SK-N-SH (cell line): Measurements from ENCODE around the gene CBFA2T2. TPM values are rescaled to one million over a fixed set of nuclear protein-coding genes. Genes with fewer than 3 reads are reported as not detected.

Experiments used
- CTCF ChIA-PET: fragments of 300-600, 350-600 bp; formaldehyde crosslinking; extraction: SDS; loops from one replicate; lab custom pipeline; 2021; lab: Yijun Ruan, JAX
- POLR2A ChIA-PET: fragments of 350-600 bp; sonication (Branson Sonifier 250); formaldehyde crosslinking; extraction: SDS; loops from one replicate; lab custom pipeline; 2020; ENCODE audit warnings: antibody characterized with exemption, inconsistent platforms; lab: Yijun Ruan, JAX
- DNase-seq: peaks from one replicate; pipeline ENCODE4 v3.0.0; 2012
- H2AFZ ChIP-seq: fragments of 200-600 bp; sonication (generic); 2 replicates; pipeline ENCODE4 v1.8.1; 2016; ENCODE audit warnings: antibody characterized with exemption, mild to moderate bottlenecking, low read depth
- H3F3A ChIP-seq: fragments of 200-600 bp; sonication (generic); replicated peaks from 2 replicates; pipeline ENCODE3; 2016; ENCODE audit warnings: antibody characterized with exemption, mild to moderate bottlenecking; ENCODE audit not compliant: insufficient read depth
- H3K27ac ChIP-seq, 2 experiments: fragments of 200-500 bp in 1 of 2; fragments of 200-600 bp in 1 of 2; sonication (Bioruptor generic) in 1 of 2; sonication (generic), shearing (Covaris generic) in 1 of 2; 2 replicates each; pipeline versions ENCODE4 v1.5.1 to v1.6.1; 2014 to 2016; ENCODE audit warnings: low read depth in 2 of 2, inconsistent platforms in 1 of 2, low read length in 1 of 2, mild to moderate bottlenecking in 1 of 2, mixed read lengths in 1 of 2
- H3K27me3 ChIP-seq: fragments of 200-600 bp; sonication (generic), shearing (Covaris generic); 2 replicates; pipeline ENCODE4 v1.6.1; 2016; ENCODE audit warnings: mixed run types; ENCODE audit not compliant: insufficient read depth
- H3K36me3 ChIP-seq, 2 experiments: fragments of 200-500 bp in 1 of 2; fragments of 200-600 bp in 1 of 2; sonication (Bioruptor generic) in 1 of 2; sonication (generic) in 1 of 2; replicated peaks in 1 of 2; 2 replicates each; pipeline versions ENCODE3 to v1.5.1; 2014 to 2016; ENCODE audit warnings: low read length in 1 of 2, mild to moderate bottlenecking in 1 of 2; ENCODE audit not compliant: insufficient read depth in 2 of 2, control insufficient read depth in 1 of 2
- H3K4me1 ChIP-seq, 2 experiments: fragments of 200-500 bp in 1 of 2; fragments of 200-600 bp in 1 of 2; sonication (Bioruptor generic) in 1 of 2; sonication (generic), shearing (Covaris generic) in 1 of 2; 2 replicates each; pipeline versions ENCODE4 v1.5.1 to v1.6.1; 2014 to 2016; ENCODE audit warnings: low read depth in 1 of 2, low read length in 1 of 2, mixed run types in 1 of 2; ENCODE audit not compliant: insufficient read depth in 2 of 2, control insufficient read depth in 1 of 2
- H3K4me2 ChIP-seq: fragments of 200-600 bp; sonication (generic), shearing (Covaris generic); 2 replicates; pipeline ENCODE4 v1.6.1; 2017; ENCODE audit warnings: mixed run types
- H3K4me3 ChIP-seq, 2 experiments: fragments of 200-500 bp in 1 of 2; fragments of 200-600 bp in 1 of 2; sonication (Bioruptor generic) in 1 of 2; sonication (generic), shearing (Covaris generic) in 1 of 2; 2 replicates each; pipeline versions ENCODE4 v1.5.1 to v1.8.1; 2014 to 2016; ENCODE audit warnings: low read depth in 2 of 2, inconsistent platforms in 1 of 2, low read length in 1 of 2, mild to moderate bottlenecking in 1 of 2, mixed read lengths in 1 of 2, moderate library complexity in 1 of 2
- H3K79me2 ChIP-seq: fragments of 200-600 bp; sonication (generic); 2 replicates; pipeline ENCODE4 v1.8.1; 2017; ENCODE audit warnings: mild to moderate bottlenecking; ENCODE audit not compliant: insufficient read depth
- H3K9ac ChIP-seq: fragments of 200-600 bp; sonication (generic); 2 replicates; pipeline ENCODE4 v1.6.1; 2017; ENCODE audit warnings: mixed run types
- H3K9me2 ChIP-seq: fragments of 200-600 bp; sonication (generic); 2 replicates; pipeline ENCODE4 v1.6.1; 2017; ENCODE audit warnings: mixed run types
- H3K9me3 ChIP-seq: fragments of 200-600 bp; sonication (generic); 2 replicates; pipeline ENCODE4 v1.6.1; 2017; ENCODE audit warnings: mixed run types, mild to moderate bottlenecking, moderate library complexity
- H4K20me1 ChIP-seq: fragments of 200-600 bp; sonication (generic); 2 replicates; pipeline ENCODE4 v1.6.1; 2017; ENCODE audit warnings: mild to moderate bottlenecking, mixed run types; ENCODE audit not compliant: insufficient read depth
- ELF1 ChIP-seq: IDR thresholded peaks from 2 replicates; pipeline ENCODE4 v1.4.0; 2012
- FOXJ3 ChIP-seq: sonication (generic); formaldehyde crosslinking; IDR thresholded peaks from 2 replicates; pipeline ENCODE4 v1.5.1; 2020; ENCODE audit warnings: mild to moderate bottlenecking, missing genetic modification reagents
- JUND ChIP-seq: IDR thresholded peaks from 2 replicates; pipeline ENCODE4 v1.4.0; 2012
- MXI1 ChIP-seq: IDR thresholded peaks from 2 replicates; pipeline ENCODE4 v1.6.1; 2012; ENCODE audit warnings: mild to moderate bottlenecking, low read depth, low read length, improper control_type of control experiment
- RAD21 ChIP-seq: IDR thresholded peaks from 2 replicates; pipeline ENCODE4 v1.6.1; 2012; ENCODE audit warnings: mild to moderate bottlenecking, low read length
- RFX5 ChIP-seq: IDR thresholded peaks from 2 replicates; pipeline ENCODE4 v1.6.1; 2012; ENCODE audit warnings: mild to moderate bottlenecking, improper control_type of control experiment, low read length
- RXRA ChIP-seq: IDR thresholded peaks from 2 replicates; pipeline ENCODE4 v1.4.0; 2012; ENCODE audit warnings: low read depth, mild to moderate bottlenecking, borderline replicate concordance
- SMC3 ChIP-seq: IDR thresholded peaks from 2 replicates; pipeline ENCODE4 v1.6.1; 2012; ENCODE audit warnings: low read depth, low read length, improper control_type of control experiment
- TAF1 ChIP-seq: IDR thresholded peaks from 2 replicates; pipeline ENCODE4 v1.6.1; 2012; ENCODE audit warnings: low read depth, mild to moderate bottlenecking, low read length, moderate library complexity, borderline replicate concordance
- TCF12 ChIP-seq: IDR thresholded peaks from 2 replicates; pipeline ENCODE4 v1.4.0; 2012
- TEAD4 ChIP-seq: IDR thresholded peaks from 2 replicates; pipeline ENCODE4 v1.4.0; 2012; ENCODE audit warnings: mild to moderate bottlenecking, borderline replicate concordance; ENCODE audit not compliant: insufficient read depth
- YY1 ChIP-seq: IDR thresholded peaks from 2 replicates; pipeline ENCODE4 v1.4.0; 2012; ENCODE audit warnings: low read depth, mild to moderate bottlenecking
- WGBS: methylation state at CpG from one replicate; pipeline ENCODE4 v1.1.6; 2017; ENCODE audit warnings: low lambda C conversion rate; 5-methylcytosine and 5-hydroxymethylcytosine counted together
- polyA plus RNA-seq, 3 experiments: library from polyadenylated mRNA; depleted of rRNA; stranded (reverse); fragments of >200 nt; gene quantifications; 2 replicates each; pipeline ENCODE4 v1.2.3, GENCODE V29; 2012
- TF ChIP-seq, protein P1 (sequence below): fragments of 200-600 bp; sonication (generic); IDR thresholded peaks from 2 replicates; pipeline ENCODE4 v1.6.1; 2017; ENCODE audit warnings: antibody characterized with exemption, mild to moderate bottlenecking, moderate library complexity
- TF ChIP-seq, protein P2 (sequence below): fragments of 150-350 bp; IDR thresholded peaks from 2 replicates; pipeline ENCODE4 v1.6.1; 2017; ENCODE audit warnings: antibody characterized with exemption, low read length, low read depth, borderline replicate concordance

The CBFA2T2 gene
- polyA plus RNA-seq, 1 of the 3 experiments (the other 2 are of a cell fraction): 11.0 TPM

DNA sequence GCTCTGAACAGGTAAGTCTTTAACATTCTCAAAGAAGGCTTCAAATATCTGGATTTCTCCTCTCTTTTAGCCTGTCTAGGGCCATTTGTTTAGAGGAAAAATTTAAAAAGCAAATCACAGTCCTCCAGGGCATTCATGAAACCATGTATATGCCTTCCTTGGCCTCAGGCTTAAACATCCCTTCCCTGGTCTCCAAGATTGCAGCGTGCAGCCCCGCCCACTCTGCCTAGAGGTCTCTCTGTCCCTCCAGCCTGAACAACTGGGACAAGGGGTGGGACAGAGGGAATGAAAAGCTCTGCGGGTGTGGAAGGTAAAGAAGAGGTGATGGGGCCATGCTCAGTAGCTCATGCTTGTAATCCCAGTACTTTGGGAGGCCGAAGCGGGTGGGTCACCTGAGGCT lies 9.8 kb upstream of the CBFA2T2 start:
- Histone ChIP-seq H3K79me2 (no peaks in the 10 kb centered on the region), H4K20me1 (no peaks in the 10 kb centered on the region), H3F3A (no peaks in the 10 kb centered on the region), H3K9me2 (no peaks in the 10 kb centered on the region), H3K4me3 (no peak overlapping the region), H3K9me3 (no peaks in the 10 kb centered on the region), H3K4me2 (no peak overlapping the region), H3K36me3 (no peaks in the 10 kb centered on the region), H3K27ac (no peak overlapping the region), H3K27me3 (no peaks in the 10 kb centered on the region), H2AFZ (no peak overlapping the region), H3K9ac (no peak overlapping the region), H3K4me1 (peaks cover 0 to 3% of the 10 kb centered on the region in 2 experiments; a peak in 1 of 4 replicates)
- no peak for TF ChIP-seq FOXJ3
- TF ChIP-seq RAD21: no peak
- no peak for TF ChIP-seq YY1
- no peak for TF ChIP-seq SMC3
- TF ChIP-seq, protein P1, sequence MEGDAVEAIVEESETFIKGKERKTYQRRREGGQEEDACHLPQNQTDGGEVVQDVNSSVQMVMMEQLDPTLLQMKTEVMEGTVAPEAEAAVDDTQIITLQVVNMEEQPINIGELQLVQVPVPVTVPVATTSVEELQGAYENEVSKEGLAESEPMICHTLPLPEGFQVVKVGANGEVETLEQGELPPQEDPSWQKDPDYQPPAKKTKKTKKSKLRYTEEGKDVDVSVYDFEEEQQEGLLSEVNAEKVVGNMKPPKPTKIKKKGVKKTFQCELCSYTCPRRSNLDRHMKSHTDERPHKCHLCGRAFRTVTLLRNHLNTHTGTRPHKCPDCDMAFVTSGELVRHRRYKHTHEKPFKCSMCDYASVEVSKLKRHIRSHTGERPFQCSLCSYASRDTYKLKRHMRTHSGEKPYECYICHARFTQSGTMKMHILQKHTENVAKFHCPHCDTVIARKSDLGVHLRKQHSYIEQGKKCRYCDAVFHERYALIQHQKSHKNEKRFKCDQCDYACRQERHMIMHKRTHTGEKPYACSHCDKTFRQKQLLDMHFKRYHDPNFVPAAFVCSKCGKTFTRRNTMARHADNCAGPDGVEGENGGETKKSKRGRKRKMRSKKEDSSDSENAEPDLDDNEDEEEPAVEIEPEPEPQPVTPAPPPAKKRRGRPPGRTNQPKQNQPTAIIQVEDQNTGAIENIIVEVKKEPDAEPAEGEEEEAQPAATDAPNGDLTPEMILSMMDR: no peak
- TF ChIP-seq TEAD4: no peak
- TF ChIP-seq TCF12: no peak
- no peak for TF ChIP-seq MXI1
- no peak for TF ChIP-seq ELF1
- no peak for TF ChIP-seq RFX5
- no peak for TF ChIP-seq RXRA
- TF ChIP-seq, protein P2, sequence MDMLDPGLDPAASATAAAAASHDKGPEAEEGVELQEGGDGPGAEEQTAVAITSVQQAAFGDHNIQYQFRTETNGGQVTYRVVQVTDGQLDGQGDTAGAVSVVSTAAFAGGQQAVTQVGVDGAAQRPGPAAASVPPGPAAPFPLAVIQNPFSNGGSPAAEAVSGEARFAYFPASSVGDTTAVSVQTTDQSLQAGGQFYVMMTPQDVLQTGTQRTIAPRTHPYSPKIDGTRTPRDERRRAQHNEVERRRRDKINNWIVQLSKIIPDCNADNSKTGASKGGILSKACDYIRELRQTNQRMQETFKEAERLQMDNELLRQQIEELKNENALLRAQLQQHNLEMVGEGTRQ: no peak
- TF ChIP-seq JUND: no peak
- ChIA-PET POLR2A (no interaction called here), CTCF (interaction anchor here (0.8 to 1.1 kb wide), 2 partner anchors 10 to 18 kb away, joined by 3 to 4 read pairs; partner anchors contain the start of gene CBFA2T2)
- no peak for DNase-seq
- WGBS: 91% methylated on average over 5 of the region's 5 CpGs

DNA sequence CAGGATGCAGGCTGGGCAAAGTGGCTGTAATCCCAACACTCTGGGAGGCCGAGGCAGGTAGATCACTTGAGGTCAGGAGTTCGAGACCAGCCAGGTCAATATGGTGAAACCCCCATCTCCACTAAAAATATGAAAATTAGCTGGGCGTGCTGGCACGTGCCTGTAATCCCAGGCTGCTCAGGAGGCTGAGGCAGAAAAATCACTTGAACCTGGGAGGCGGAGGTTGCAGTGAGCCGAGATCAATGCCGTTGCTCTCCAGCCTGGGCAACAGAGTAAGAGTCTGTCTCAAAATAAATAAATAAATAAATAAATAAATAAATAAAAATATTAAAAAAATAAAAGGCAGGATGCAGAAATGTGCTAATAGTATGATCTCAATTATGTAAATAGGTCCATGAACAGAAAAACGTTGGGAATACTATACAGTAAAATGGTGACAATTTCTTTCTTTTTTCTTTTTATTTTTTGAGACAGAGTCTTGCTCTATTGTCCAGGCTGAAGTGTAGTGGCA lies 8.4 kb upstream of the CBFA2T2 start:
- Histone ChIP-seq H4K20me1 (no peaks in the 10 kb centered on the region), H2AFZ (no peak overlapping the region), H3K27ac (no peak overlapping the region), H3K36me3 (no peaks in the 10 kb centered on the region), H3K4me1 (no peaks in the 10 kb centered on the region), H3K9me3 (no peaks in the 10 kb centered on the region), H3K9me2 (no peaks in the 10 kb centered on the region), H3K27me3 (no peaks in the 10 kb centered on the region), H3K4me3 (no peak overlapping the region), H3K9ac (no peak overlapping the region), H3F3A (no peaks in the 10 kb centered on the region), H3K79me2 (no peaks in the 10 kb centered on the region), H3K4me2 (no peak overlapping the region)
- no peak for TF ChIP-seq TAF1
- ChIA-PET POLR2A (no interaction called here), CTCF (no interaction called here)
- no peak for DNase-seq
- WGBS: 88% methylated on average over 8 of the region's 8 CpGs
